ENCODE measurements around the gene SPDYC. TPM values are rescaled to one million over a fixed set of nuclear protein-coding genes. Genes with fewer than 3 reads are reported as not detected.

Gene SPDYC
- total RNA-seq, 2 experiments from 2014 or later = not detected

GRCh38 chr11:65159012-65159411 is 11.0 kb upstream of the SPDYC start:
- Histone ChIP-seq H3K9me3 (ENCODE audit: low read length) (no peaks in the 10 kb centered on the region), H3K4me2 (ENCODE audit: low read length) (peak overlapping the region; percentile 56), H2AFZ (ENCODE audit: low read length) (peak overlapping the region; percentile 84; the same call in 1 of the 2 replicates), H3K9me2 (ENCODE audit: insufficient read depth, low read length) (no peaks in the 10 kb centered on the region), H3K4me1 (ENCODE audit: insufficient read depth, low read length, poor library complexity, severe bottlenecking) (peaks cover 32% of the 10 kb centered on the region), H3K79me2 (ENCODE audit: insufficient read depth, low read depth, low read length) (no peaks in the 10 kb centered on the region), H3K4me3 (ENCODE audit: low read depth, low read length, poor library complexity, severe bottlenecking) (peak overlapping the region; percentile 19), H3K36me3 (ENCODE audit: insufficient read depth, low read length) (no peaks in the 10 kb centered on the region), H3K27ac (ENCODE audit: low read depth, low read length, poor library complexity, severe bottlenecking) (peak overlapping the region; percentile 52), H4K20me1 (ENCODE audit: insufficient read depth, low read length) (no peaks in the 10 kb centered on the region)
- BruUV-seq (replicated peaks) = no TSS peak
- TF ChIP-seq EZH2phosphoT487 (IDR thresholded peaks at IDR 0.05; ENCODE audit: borderline replicate concordance, low read depth, low read length) (no peak), CTCF (conservative IDR thresholded peaks at IDR 0.05; ENCODE audit: low read length) (no peak)
- ChIA-PET POLR2A (interaction anchor here (0.6 to 1.4 kb wide), 2 partner anchors 23 to 1802 kb away, joined by 3 to 4 read pairs; no protein-coding TSS in a partner anchor), CTCF (ENCODE audit: unreplicated experiment) (no interaction called here)
- intact Hi-C loops (cut with micrococcal nuclease; ENCODE audit: unreplicated experiment) = no loop called here
- no peak for DNase-seq (ENCODE audit: low spot score)

- Histone ChIP-seq H3K4me3 (ENCODE audit: low read depth, low read length, poor library complexity, severe bottlenecking) (no peak overlapping the region), H3K9me3 (ENCODE audit: low read length) (no peaks in the 10 kb centered on the region), H2AFZ (ENCODE audit: low read length) (peak overlapping the region; percentile 60; the same call in 1 of the 2 replicates), H4K20me1 (ENCODE audit: insufficient read depth, low read length) (no peaks in the 10 kb centered on the region), H3K36me3 (ENCODE audit: insufficient read depth, low read length) (no peaks in the 10 kb centered on the region), H3K9me2 (ENCODE audit: insufficient read depth, low read length) (no peaks in the 10 kb centered on the region), H3K4me2 (ENCODE audit: low read length) (peak overlapping the region; percentile 5; the same call in 1 of the 2 replicates), H3K4me1 (ENCODE audit: insufficient read depth, low read length, poor library complexity, severe bottlenecking) (peaks cover 32% of the 10 kb centered on the region), H3K79me2 (ENCODE audit: insufficient read depth, low read depth, low read length) (no peaks in the 10 kb centered on the region), H3K27ac (ENCODE audit: low read depth, low read length, poor library complexity, severe bottlenecking) (no peak overlapping the region)
- intact Hi-C loops (cut with micrococcal nuclease; ENCODE audit: unreplicated experiment) = no loop called here
- ChIA-PET CTCF (ENCODE audit: unreplicated experiment) (no interaction called here), POLR2A (no interaction called here)
- no TSS peak for BruUV-seq (replicated peaks)
- TF ChIP-seq CTCF (conservative IDR thresholded peaks at IDR 0.05; ENCODE audit: low read length) = no peak
- no peak for TF ChIP-seq EZH2phosphoT487 (IDR thresholded peaks at IDR 0.05; ENCODE audit: borderline replicate concordance, low read depth, low read length)
- DNase-seq (ENCODE audit: low spot score) = no peak
Measured at GRCh38 chr11:65160643-65161042, 9.4 kb upstream of the SPDYC start.

DNA sequence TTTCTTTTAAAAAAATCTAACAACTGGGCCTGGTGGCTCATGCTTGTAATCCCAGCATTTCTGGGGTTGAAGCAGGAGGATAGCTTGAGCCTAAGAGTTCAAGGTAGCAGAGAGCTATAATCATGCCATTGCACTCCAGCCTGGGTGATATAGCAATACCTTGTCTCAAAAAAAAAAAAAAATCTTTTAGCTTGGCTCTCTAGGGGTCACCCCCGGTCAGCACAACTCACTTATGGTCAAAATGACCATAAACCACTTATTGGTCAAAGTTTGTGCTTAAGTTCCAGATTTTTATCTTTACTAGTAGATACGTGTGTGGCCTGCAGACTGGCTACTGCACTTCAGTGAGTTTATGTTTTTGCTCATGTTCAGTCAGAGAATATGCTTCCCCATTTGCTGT is 6.3 kb upstream of the SPDYC start:
- H2AFZ ChIP-seq (ENCODE audit: low read length) = no peak overlapping the region
- no peak for DNase-seq (ENCODE audit: low spot score)
- no peaks in the 10 kb centered on the region for H4K20me1 ChIP-seq (ENCODE audit: insufficient read depth, low read length)
- no peaks in the 10 kb centered on the region for H3K9me2 ChIP-seq (ENCODE audit: insufficient read depth, low read length)
- no peak for TF ChIP-seq EZH2phosphoT487 (IDR thresholded peaks at IDR 0.05; ENCODE audit: borderline replicate concordance, low read depth, low read length)
- no peaks in the 10 kb centered on the region for H3K9me3 ChIP-seq (ENCODE audit: low read length)
- no peaks in the 10 kb centered on the region for H3K36me3 ChIP-seq (ENCODE audit: insufficient read depth, low read length)
- ChIA-PET CTCF (ENCODE audit: unreplicated experiment) (no interaction called here), POLR2A (interaction anchor here (0.5 to 0.6 kb wide), 3 partner anchors 92 to 197 kb away, joined by 3 to 4 read pairs (median 3); no protein-coding TSS in a partner anchor)
- H3K4me1 ChIP-seq (ENCODE audit: insufficient read depth, low read length, poor library complexity, severe bottlenecking) = peaks cover 42% of the 10 kb centered on the region
- H3K27ac ChIP-seq (ENCODE audit: low read depth, low read length, poor library complexity, severe bottlenecking) = no peak overlapping the region
- no TSS peak for BruUV-seq (replicated peaks)
- H3K4me2 ChIP-seq (ENCODE audit: low read length) = no peak overlapping the region
- H3K79me2 ChIP-seq (ENCODE audit: insufficient read depth, low read depth, low read length) = no peaks in the 10 kb centered on the region
- H3K4me3 ChIP-seq (ENCODE audit: low read depth, low read length, poor library complexity, severe bottlenecking) = no peak overlapping the region
- intact Hi-C loops (cut with micrococcal nuclease; ENCODE audit: unreplicated experiment) = no loop called here

Measured in OCI-LY7 (cell line).